Islet of Langerhans (tissue), 1 donor: ENCODE measurements around the gene RALGAPA2.

Experiments used
- FAIRE-seq: peaks from one replicate; lab custom pipeline; 2011; peaks lifted over from hg19 to GRCh38; lab: Jason Lieb, UNC

RALGAPA2 gene

GRCh38 chr20:20399531-20400500, 312.6 kb downstream of the RALGAPA2 start:
- no peak for FAIRE-seq

GRCh38 chr20:20398123-20398522, 314.3 kb downstream of the RALGAPA2 start:
- FAIRE-seq = no peak

GRCh38 chr20:20396794-20397193, 315.6 kb downstream of the RALGAPA2 start:
- FAIRE-seq = no peak

- FAIRE-seq = no peak
These were observed 316.4 kb downstream of the RALGAPA2 start for GRCh38 chr20:20395903-20396568.

GRCh38 chr20:20395087-20395486, 317.4 kb downstream of the RALGAPA2 start:
- no peak for FAIRE-seq

GRCh38 chr20:20393207-20394120, 319.0 kb downstream of the RALGAPA2 start:
- no peak for FAIRE-seq

GRCh38 chr20:20391766-20392165, 320.7 kb downstream of the RALGAPA2 start:
- FAIRE-seq = no peak

- no peak for FAIRE-seq
These were observed 321.3 kb downstream of the RALGAPA2 start for GRCh38 chr20:20391115-20391514.

GRCh38 chr20:20390393-20390792, 322.1 kb downstream of the RALGAPA2 start:
- peak; percentile 58 for FAIRE-seq

- FAIRE-seq = no peak
These were observed 326.3 kb downstream of the RALGAPA2 start for GRCh38 chr20:20386192-20386591.

- no peak for FAIRE-seq
These were observed 336.6 kb downstream of the RALGAPA2 start for GRCh38 chr20:20375862-20376261.

- peak; percentile 51 for FAIRE-seq
These were observed 339.3 kb downstream of the RALGAPA2 start for GRCh38 chr20:20373091-20373571.

- FAIRE-seq = no peak
These were observed 340.8 kb downstream of the RALGAPA2 start for GRCh38 chr20:20371681-20372080.

- no peak for FAIRE-seq
These were observed 341.4 kb downstream of the RALGAPA2 start for GRCh38 chr20:20371083-20371482.

- FAIRE-seq = no peak
These were observed 342.3 kb downstream of the RALGAPA2 start for GRCh38 chr20:20370094-20370575.

- FAIRE-seq = no peak
These were observed 343.0 kb downstream of the RALGAPA2 start for GRCh38 chr20:20369250-20370093.

GRCh38 chr20:20368418-20369249, 343.8 kb downstream of the RALGAPA2 start:
- FAIRE-seq = no peak

GRCh38 chr20:20367575-20368417, 344.6 kb downstream of the RALGAPA2 start, which contains the start of gene INSM1:
Gene INSM1, plus strand, starts transcription at chr20:20368104. Its CDS starts 164 bp downstream, at chr20:20368268.
- no peak for FAIRE-seq
